ENCODE results near the gene NCK1.
"Not testable (repeated sequence)": the region's sequence is repeated elsewhere in the genome, so short reads cannot be mapped to it uniquely, and the experiment has no call there.

NCK1 gene

DNA sequence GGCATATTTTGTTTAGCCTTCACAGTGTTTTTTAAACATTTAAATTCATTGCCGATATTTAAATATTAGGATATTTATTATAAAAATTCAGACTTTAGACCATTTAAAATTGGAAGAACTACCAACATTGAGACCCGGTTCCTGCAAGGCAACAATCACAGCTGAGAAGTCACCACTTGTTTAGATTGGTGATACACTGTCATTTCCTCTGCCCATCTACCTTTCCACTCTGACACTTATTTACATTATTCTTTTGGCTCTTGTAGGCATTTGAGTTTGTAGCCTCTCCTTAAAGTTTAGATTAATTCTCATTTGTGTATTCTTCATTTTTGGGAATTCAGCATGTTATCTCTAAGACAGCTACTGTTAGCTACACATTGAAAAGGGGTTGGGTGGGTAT is 85.5 kb downstream of the NCK1 start:
- DNase-seq (ENCODE audit: low read depth): no peak

DNA sequence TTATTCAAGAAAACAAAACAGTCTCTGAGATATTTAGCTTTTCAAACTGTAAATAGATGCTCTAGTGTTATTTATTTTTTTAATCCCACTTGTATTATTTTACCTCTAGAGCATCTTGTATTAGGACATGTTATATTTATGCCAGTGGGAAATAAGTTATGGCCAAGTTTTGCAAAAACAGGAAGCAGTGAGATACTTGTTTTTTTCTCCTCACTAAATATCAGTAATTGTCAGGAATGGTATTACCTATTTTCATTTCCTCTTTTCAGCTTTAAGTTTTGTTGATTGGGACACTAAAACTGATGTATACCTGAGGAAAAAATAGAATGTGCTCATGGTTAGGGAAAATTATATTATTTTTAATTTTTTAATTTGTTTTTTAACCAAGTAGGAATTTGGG is 87.1 kb downstream of the NCK1 start:
- no peak for DNase-seq (ENCODE audit: low read depth)

DNA sequence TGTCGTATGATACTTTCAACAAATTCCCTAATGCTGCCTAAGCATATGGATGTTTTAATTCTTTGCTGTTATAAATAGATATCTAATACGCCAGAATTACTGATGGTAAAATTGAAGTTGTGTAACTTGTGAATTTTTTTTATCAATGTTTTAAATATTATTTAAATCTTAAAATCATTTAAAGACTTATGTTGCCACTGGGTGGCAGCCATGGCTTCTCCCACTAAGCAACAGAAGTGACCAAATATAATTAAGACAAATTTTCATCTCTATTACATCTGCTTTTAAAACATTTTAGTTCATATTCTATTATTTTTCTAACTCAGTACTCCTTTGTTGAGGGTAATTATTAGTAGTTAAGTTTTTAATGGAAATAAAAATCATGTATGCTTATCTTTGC is 87.7 kb downstream of the NCK1 start:
- DNase-seq (ENCODE audit: low read depth): no peak

DNA sequence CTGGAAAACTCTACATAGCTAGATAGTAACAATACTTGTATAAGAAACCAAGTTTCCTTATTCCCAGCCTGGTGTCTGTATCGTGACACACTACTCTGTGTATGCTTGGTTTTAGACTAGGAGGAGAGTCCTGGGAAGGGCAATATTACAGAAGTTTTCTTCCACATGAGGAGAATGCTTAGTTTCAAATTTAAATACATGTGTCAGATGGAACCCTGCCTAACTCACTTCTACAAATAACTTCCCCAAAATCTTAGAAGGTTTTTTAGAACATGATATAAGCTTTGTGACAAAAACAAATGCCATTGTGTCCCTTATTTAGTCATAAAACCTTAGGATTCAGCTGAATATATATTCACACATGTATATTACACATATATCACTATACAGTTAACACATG is 88.6 kb downstream of the NCK1 start:
- DNase-seq (ENCODE audit: low read depth): no peak

DNA sequence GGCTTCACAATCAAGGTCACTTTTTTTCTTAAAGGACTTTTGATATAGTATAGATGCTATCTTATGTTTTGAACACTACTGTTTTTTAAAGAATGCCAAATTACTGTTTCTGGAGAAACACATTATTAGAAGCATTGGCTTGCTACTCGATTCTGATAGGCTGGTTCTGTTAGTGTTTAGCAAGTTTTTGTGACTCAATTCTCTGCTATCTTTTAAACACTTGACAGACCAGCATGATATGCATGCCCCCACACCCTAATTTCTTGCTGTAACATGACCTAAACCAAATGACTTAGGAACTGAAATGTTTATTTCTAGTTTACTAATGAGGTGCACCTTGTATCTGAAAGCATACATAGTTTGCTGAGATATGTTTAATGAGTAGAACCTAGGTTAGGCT is 90.3 kb downstream of the NCK1 start:
- no peak for DNase-seq (ENCODE audit: low read depth)

DNA sequence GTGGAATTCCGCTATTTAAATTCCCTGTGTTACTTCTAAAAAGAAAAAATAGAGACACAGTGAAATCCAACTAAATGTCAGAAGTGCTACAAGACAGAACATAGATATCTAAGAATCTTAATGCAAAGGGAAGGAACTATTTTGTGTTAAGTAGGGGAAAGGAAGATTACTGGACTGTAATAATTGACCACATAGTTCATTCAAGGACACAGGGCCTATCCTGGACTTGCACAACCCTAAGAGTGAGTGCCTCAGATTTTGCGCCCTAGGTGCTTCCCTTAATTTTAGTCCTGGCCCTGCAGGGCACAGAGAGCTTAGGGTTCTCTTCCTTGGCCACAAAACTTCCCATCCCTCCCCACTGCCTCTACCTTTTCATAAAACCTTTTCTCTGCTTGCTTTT is 92.2 kb downstream of the NCK1 start:
- DNase-seq (ENCODE audit: low read depth): no peak

DNA sequence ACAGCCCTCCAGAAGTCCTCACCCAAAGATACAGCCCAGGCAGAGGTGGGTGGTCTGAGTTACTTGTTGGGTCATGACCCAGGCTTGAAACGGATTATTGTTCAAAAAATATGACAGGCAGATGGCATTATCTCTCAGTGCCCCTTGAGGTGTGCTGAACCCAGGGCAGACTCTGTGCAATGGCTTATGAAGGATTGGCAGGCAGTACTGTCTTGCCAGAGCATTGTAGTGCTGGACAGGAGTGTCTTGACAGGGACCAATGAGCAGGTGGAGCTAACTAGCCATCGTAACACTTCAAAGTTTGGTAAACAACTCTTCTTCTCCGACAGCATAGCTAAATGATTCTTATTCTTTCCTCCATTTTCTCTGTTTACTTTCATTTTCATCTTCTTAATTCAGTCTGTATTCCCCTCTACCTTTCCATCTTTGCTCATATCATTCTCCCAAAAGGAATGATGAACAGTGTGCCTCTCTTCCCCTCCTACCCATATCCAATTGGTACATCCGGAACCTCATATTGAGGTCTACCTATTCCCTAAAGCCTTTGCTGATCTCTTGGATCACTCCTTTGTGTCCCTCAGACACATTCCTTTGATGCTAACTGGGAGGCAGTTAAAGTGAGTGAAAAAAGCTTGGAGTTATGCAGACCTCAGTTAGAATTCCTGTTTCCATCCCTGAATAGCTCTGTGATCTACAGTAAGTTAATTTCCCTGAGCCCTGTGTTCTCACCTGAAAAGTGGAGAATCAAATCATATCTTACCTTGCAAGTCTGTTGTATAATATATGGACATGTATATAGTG is 93.2 kb downstream of the NCK1 start:
- DNase-seq (ENCODE audit: low read depth): no peak

DNA sequence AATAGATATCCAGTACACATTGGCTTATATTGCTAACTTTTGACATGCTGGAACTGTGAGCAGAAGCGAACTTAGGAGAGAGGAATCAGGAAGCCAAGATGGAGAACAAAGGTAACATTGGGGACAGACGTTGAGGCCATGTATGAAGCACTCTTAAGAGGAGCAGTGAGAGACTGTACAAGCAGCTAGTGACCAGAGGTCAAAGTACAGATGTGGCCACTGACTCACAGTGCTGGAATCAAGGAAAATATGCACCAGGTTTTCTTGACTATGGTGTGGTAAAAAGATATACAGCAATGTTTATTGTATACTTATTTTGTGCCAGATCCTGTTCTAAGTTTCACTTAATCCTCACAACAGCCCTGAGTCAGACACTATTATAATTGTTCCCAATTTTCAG is 93.8 kb downstream of the NCK1 start:
- DNase-seq (ENCODE audit: low read depth): no peak

DNA sequence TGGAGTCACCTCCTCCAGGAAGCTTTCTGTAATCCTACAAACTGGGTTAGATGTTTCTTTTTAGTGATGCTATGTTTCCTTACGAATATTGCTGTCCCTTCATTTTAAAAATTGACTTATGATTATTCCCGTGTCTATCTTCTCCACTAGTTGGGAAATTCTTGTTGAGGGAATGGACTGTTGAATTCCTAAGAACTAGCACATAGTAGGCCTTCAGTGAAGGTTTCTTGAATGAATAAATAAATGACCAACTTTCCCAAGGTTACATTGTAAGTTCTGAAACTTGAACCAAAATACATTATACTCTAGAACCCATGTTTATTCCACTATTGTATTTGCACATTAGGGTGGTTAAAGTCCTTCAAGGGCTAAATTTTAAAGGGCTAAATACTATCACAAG is 95.0 kb downstream of the NCK1 start:
- no peak for DNase-seq (ENCODE audit: low read depth)

DNA sequence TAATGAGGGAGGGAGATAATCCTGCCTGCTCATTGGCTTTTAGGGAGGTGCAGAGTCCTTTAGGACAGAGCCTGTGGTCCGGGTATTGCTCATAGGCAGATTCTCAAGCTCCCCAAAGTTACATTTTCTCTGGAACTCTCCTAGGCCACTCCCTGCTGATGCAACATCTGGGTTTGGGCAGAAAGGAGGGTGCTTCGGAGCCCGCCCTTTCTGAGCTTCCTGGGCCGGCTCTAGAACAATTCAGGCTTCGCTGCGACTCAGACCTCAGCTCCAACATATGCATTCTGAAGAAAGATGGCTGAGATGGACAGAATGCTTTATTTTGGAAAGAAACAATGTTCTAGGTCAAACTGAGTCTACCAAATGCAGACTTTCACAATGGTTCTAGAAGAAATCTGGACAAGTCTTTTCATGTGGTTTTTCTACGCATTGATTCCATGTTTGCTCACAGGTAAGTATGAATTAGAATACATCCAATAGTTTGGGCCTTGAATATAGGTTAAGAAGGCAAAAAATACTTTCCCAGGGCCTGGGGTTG is 95.8 kb downstream of the NCK1 start, which contains the start of gene IL20RB:
TSS of gene IL20RB (plus strand) at position 233 of the 538 bp plus-strand sequence. CDS start at position 364, 131 bp downstream.
- DNase-seq (ENCODE audit: low read depth): no peak

DNA sequence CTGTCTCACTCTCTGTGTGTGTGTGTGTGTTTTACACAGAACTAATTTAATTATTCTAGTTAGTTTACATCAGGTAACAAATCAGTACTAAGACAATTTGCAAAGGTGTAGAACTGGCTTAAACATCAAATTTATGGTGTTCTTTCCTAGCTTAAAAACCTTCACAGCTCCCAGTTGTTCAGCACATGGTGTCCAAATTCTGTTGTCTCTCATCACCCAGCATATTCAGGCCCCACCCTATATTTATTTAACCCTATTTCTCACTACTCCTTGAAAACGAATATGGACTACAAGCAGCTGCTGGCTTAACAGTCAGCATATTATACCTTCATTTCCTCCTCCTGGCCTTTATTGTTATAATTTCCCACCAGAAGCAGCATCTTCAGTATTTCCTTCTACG is 96.9 kb downstream of the NCK1 start:
- DNase-seq (ENCODE audit: low read depth): no peak

DNA sequence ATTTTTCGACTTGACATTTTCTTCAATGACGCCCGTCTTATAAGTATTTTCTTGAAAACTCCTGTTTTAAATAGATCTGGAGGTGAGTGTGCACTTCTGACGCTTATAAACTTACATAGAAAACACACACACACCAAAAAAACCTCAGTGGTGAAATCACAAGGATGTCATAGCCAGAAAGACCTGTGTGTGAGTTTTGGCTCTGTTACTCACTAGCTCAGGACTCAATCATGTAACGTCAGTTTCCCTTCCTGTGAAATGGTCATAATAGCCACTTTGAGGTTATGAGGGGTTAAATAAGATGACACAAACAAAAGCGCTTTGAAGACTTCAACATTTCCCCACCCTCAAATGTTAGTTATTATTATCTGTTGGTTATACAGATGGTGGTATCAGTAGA is 97.6 kb downstream of the NCK1 start:
- DNase-seq (ENCODE audit: low read depth): no peak

DNA sequence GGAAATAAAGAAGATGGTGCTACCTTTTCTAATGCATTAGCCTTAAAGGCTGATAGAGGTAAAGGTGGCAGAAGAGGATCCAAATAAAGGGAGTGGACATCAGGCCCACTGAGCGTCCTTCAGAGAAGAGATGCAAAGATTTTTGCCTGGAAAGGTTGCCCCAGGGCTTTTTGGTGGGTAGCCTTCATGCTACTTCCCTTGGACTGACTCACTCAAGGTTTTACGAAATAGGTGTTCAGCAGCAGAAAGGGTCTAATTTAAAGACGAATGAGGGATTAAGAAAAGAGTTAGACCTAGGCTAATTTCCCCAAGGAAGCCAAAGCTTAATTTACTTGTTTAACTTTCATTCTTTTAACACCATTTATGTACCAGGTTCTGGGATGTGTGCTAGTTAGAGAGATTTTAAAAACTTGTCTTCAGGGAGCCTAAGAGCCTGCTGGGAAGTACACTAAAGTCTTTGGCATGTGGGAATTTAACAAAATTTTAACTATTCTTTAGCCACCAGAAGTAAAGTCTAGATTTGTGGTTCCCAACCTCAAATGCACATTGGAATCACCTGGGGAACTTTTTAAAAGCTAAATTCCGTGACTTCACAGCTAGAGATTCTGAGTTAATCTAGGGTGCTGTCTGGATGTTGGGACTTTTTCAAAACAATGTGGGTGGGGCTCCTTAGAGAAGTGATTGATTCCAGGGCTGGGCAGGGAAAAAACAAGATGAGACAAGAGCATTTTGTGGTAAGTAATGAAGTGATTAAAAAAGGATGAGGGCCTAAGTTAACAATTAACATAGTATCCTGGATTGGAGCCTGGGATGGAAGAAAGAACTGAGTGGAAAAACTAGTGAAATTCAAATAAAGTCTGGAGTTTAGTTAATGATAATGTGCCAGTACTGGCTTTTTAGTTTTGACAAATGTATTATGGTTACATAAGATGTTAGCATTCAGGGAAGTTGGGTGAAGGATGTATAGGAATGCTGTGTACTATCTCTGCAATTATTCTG is 99.1 kb downstream of the NCK1 start:
- no peak for DNase-seq (ENCODE audit: low read depth)

DNA sequence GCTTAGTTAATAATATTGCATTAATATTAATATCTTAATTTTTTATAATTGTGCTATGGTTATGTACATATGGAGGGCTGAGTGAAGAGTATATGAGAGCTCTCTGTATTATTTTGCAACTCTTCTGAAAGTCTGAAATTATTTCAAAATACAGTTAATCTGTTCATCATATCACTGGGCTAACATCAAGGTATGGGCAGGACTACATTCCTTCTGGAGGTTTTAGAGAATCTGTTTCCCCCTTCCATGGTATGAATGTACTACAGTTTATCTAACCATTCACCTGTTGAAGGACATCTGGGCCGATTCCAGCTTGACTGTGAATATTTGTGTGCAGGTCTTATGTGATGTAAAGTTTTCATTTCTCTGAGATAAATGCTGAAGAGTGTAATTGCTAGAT is 100.9 kb downstream of the NCK1 start:
- DNase-seq (ENCODE audit: low read depth): no peak

DNA sequence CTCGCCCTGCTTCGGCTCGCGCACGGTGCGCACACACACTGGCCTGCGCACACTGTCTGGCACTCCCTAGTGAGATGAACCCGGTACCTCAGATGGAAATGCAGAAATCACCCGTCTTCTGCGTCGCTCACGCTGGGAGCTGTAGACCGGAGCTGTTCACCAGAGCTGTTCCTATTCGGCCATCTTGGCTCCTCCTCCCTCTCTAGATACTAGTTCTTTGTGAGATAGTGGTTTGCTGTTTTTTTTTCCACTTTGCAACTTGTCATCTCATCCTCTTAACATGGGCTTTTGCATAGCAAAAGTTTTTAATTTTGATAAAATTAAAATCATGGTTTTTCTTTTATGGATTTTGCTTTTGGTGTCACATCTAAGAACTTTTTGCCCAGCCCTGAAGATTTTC is 107.5 kb downstream of the NCK1 start:
- DNase-seq (ENCODE audit: low read depth): not testable (repeated sequence)

DNA sequence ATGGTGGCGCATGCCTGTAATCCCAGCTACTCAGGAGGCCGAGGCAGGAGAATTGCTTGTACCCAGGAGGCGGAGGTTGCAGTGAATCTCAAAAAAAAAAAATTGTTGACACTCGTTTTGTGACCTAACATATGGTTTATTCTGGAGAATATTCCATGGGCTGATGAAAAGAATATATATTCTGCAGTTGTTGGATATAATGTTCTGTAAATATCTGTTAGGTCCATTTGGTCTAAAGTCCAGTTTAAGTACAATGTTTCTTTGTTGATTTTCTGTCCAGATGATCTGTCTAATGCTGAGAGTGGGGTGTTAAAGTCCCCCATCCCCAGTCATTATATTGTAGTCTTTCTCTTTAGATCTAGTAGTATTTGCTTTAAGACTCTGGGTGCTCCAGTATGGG is 111.3 kb downstream of the NCK1 start:
- no peak for DNase-seq (ENCODE audit: low read depth)

DNA sequence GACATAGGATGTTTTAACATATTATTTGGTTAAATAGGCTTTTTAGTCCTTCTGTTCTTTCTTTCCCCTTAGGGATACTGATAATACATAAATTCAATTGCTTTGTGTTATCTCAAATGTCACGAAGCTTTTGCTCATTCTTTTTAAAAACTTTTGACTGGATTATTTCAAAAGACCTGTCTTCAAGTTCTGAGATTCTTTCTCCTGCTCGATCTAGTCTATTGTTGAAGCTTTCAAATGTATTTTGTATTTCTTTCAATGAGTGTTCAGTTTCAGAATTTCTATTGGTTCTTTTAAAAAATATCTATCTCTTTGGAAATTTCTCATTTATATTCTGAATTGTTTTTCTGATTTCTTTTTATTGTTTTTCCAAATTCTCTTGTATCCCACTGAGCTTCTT is 112.7 kb downstream of the NCK1 start:
- DNase-seq (ENCODE audit: low read depth): no peak

DNA sequence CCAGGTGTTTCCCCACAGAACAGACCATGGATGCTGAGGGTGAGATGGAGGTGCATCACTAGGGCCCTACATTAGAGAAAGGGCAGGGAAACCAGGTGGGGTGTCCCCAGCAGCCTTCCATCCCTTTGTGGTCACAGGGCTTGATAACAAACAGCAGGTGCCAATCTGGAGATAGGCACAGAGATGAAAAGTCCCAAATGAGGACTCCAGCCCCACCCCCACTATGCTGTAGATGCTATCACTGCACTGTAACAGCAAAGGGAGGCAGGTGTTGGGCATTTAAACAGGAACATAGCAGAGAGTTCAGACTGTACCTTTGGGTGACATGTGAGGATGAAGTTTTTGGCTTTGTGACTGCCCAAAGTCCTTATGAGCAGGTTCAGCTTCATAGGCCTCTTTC is 117.2 kb downstream of the NCK1 start:
- no peak for DNase-seq (ENCODE audit: low read depth)

DNA sequence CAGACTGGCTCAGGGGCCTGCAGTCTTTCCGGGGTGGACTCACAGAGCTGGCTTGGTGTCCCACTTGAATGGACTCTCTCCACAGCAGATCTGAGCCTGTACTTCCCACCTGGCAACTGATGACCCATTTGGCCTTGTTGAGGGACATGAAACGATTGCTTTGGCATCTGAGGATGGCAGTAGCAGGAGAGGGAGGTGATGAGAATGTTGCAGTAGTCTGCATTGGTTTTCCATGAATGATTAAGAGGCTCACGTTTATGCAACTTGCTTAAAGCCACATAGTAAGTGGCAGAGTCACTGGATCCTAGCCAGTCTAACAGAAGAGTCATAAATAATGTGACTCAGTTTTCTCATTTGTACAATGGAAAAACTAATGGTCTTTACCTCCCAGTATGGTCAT is 117.7 kb downstream of the NCK1 start:
- no peak for DNase-seq (ENCODE audit: low read depth)

DNA sequence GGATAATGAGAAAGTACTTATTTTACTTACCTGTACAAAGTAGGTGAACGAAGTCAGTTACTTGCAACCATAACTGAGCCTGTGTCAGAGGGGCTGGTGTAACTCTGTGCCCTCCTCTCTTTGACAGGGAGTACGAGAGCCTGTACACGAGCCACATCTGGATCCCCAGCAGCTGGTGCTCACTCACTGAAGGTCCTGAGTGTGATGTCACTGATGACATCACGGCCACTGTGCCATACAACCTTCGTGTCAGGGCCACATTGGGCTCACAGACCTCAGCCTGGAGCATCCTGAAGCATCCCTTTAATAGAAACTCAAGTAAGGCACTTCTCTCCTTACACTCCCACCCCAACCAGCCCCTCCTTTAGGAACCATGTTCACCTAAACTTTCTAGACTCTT is 120.0 kb downstream of the NCK1 start:
- no peak for DNase-seq (ENCODE audit: low read depth)

DNA sequence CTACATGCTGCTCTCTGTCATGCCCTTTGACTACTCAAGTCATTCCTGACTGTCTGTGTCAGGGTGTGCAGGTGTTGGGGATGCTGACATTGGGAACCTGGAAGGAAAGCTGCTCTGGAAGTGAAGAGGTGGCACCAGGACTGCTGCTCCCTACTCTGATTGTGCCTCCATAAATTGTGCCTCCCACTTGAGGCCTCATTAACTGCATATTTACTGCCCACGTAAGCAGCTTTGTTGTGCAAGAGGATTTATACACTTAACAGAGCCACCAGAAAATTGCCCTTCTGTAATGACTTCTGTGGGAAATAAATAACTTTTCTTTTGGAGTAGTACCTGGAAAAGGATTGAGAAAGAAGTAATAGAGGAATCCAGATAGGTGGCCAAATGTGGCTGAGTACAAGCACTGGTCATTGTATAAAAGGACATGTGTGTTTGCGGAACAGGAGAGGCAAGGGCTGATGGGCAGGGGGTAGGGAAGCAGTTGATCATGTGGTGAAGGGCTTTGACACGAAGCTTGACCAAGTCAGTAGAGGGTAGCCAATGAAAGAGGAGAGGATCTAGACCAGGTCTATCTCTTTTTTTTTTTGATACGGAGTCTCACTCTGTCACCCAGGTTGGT is 120.6 kb downstream of the NCK1 start:
- DNase-seq (ENCODE audit: low read depth): no peak

DNA sequence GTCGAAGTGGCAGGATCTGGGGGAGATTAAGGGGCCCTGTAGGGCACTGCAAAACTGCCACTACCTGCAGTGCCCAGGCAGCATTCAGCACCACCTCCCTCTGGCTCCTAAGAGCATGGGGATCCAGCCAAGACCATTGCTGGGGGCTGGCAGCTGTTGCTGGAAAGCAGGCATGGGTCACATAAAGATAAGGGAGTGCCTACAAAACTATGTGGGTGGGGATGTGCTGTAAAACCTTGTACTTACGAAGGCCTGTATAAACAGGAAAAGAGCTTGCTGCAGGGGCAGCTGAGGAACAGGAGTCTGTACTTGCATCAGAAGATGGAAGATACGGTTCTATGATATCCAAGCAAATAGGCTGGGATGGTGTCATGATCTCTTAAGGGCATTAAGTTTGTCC is 122.8 kb downstream of the NCK1 start:
- no peak for DNase-seq (ENCODE audit: low read depth)
